ENCODE results near the gene NPEPL1.

GRCh38 chr20:58651946-58652605, 40.5 kb upstream of the NPEPL1 start:
- TF ChIP-seq POLR2A (IDR thresholded peaks at IDR 0.05) = no peak
- TF ChIP-seq, protein P1, sequence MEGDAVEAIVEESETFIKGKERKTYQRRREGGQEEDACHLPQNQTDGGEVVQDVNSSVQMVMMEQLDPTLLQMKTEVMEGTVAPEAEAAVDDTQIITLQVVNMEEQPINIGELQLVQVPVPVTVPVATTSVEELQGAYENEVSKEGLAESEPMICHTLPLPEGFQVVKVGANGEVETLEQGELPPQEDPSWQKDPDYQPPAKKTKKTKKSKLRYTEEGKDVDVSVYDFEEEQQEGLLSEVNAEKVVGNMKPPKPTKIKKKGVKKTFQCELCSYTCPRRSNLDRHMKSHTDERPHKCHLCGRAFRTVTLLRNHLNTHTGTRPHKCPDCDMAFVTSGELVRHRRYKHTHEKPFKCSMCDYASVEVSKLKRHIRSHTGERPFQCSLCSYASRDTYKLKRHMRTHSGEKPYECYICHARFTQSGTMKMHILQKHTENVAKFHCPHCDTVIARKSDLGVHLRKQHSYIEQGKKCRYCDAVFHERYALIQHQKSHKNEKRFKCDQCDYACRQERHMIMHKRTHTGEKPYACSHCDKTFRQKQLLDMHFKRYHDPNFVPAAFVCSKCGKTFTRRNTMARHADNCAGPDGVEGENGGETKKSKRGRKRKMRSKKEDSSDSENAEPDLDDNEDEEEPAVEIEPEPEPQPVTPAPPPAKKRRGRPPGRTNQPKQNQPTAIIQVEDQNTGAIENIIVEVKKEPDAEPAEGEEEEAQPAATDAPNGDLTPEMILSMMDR (IDR thresholded peaks at IDR 0.05) = no peak
- TF ChIP-seq POLR2AphosphoS5 (IDR thresholded peaks at IDR 0.05) = no peak

All from breast epithelium (tissue), 3 donors.